GM19099 (cell line): Measurements from ENCODE around the gene ISCU.

Experiments
- POLR2A ChIP-seq: IDR thresholded peaks from 3 replicates; pipeline ENCODE4 v1.6.1; 2011; ENCODE audit warnings: low read depth; ENCODE audit not compliant: insufficient read length; ENCODE audit errors: extremely low read depth

ISCU gene

GRCh38 chr12:108592033-108592909 lies 29.9 kb downstream of the ISCU start:
- no peak for TF ChIP-seq POLR2A

GRCh38 chr12:108594323-108594903 lies 32.0 kb downstream of the ISCU start:
- TF ChIP-seq POLR2A = no peak

- no peak for TF ChIP-seq POLR2A
Measured at GRCh38 chr12:108594960-108595710, 32.7 kb downstream of the ISCU start.

- no peak for TF ChIP-seq POLR2A
Measured at GRCh38 chr12:108595711-108596647, 33.6 kb downstream of the ISCU start.

GRCh38 chr12:108596854-108597558 lies 34.6 kb downstream of the ISCU start:
- TF ChIP-seq POLR2A = no peak

- TF ChIP-seq POLR2A = no peak
Measured at GRCh38 chr12:108597559-108598471, 35.4 kb downstream of the ISCU start, which contains the start of gene TMEM119. TSS of gene TMEM119 (minus strand) at chr12:108598084. CDS start at chr12:108592383, 5,701 bp downstream.

GRCh38 chr12:108598553-108599250 lies 36.3 kb downstream of the ISCU start:
- TF ChIP-seq POLR2A = no peak

GRCh38 chr12:108599541-108599940 lies 37.1 kb downstream of the ISCU start:
- no peak for TF ChIP-seq POLR2A

GRCh38 chr12:108599948-108600701 lies 37.7 kb downstream of the ISCU start:
- no peak for TF ChIP-seq POLR2A

GRCh38 chr12:108600702-108601007 lies 38.3 kb downstream of the ISCU start:
- no peak for TF ChIP-seq POLR2A

- no peak for TF ChIP-seq POLR2A
Measured at GRCh38 chr12:108602209-108602705, 39.9 kb downstream of the ISCU start.

- TF ChIP-seq POLR2A = no peak
Measured at GRCh38 chr12:108602976-108603704, 40.7 kb downstream of the ISCU start.
